Transverse colon (tissue), 4 donors: Measurements from ENCODE around the gene CRISPLD2.

ENCODE experiments used
- EP300 ChIP-seq: sonication (generic); formaldehyde crosslinking; IDR thresholded peaks from one replicate; pipeline ENCODE4 v1.6.1; 2017; ENCODE audit warnings: antibody characterized with exemption, low read depth
- POLR2A ChIP-seq: fragments of 450-650 bp; IDR thresholded peaks from one replicate; pipeline ENCODE4 v1.6.1; 2016; ENCODE audit warnings: antibody characterized with exemption, mild to moderate bottlenecking, moderate library complexity
- POLR2AphosphoS5 ChIP-seq, 3 donors: sonication (generic); formaldehyde crosslinking; IDR thresholded peaks; one replicate each; pipeline ENCODE4 v1.6.1; 2016; ENCODE audit warnings: antibody characterized with exemption in 3 of 3
- TF ChIP-seq, protein P1 (sequence below), 5 experiments: fragments of 200-600 bp in 3 of 5; fragments of 450-650 bp in 2 of 5; sonication (generic) in 3 of 5; IDR thresholded peaks; 1 replicate in 2 of 5; 2 replicates in 3 of 5; pipeline ENCODE4 v1.5.1; 2016 to 2017; ENCODE audit warnings: antibody characterized with exemption in 5 of 5, inconsistent platforms in 3 of 5, mild to moderate bottlenecking in 2 of 5, moderate library complexity in 1 of 5

DNA sequence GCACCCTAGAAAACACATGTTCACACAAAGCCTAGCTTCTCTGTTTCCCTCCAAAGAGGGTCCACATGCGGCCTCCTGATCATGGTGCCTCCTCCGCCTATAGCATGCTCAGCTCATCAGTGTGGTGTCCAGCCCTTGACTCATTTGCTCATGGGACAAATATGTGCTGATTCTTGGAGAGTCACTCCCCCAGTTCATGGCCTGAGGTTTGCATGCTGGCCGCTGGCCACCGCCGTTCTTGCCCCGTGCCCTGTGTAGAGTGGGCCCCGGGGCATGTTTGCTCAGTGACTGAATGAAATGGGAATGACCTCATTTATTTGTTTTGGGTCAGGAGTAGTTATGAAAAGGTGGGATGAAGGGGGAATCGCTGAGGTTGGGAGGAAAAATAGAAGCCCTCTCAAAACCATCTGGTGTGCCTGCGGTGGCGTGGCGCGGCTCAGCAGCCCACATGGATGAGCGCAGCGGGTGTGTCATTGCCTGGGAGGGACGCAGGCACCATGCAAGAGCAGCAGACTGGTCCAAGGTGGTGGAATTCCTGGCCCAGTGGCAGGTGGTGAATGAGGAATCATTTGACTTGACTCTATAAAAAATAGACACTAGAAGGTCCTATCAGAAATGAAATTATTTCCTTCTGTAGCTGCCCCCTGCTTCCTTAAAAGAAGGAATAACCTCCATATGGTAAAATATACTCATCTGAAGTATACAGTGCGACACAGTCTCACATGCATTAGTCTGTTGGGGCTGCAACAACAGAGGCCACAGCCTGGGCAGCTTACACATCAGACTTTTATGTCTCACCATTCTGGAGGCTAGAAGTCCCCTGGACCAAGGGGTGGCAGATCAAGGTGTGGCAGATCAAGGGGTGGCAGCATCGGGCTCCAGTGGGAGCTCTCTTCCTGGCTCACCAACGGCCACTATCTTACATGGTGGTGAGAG lies 31.7 kb downstream of the CRISPLD2 start:
- TF ChIP-seq, protein P1, sequence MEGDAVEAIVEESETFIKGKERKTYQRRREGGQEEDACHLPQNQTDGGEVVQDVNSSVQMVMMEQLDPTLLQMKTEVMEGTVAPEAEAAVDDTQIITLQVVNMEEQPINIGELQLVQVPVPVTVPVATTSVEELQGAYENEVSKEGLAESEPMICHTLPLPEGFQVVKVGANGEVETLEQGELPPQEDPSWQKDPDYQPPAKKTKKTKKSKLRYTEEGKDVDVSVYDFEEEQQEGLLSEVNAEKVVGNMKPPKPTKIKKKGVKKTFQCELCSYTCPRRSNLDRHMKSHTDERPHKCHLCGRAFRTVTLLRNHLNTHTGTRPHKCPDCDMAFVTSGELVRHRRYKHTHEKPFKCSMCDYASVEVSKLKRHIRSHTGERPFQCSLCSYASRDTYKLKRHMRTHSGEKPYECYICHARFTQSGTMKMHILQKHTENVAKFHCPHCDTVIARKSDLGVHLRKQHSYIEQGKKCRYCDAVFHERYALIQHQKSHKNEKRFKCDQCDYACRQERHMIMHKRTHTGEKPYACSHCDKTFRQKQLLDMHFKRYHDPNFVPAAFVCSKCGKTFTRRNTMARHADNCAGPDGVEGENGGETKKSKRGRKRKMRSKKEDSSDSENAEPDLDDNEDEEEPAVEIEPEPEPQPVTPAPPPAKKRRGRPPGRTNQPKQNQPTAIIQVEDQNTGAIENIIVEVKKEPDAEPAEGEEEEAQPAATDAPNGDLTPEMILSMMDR (IDR thresholded peaks at IDR 0.05): no peak
- TF ChIP-seq POLR2A (no peak), POLR2AphosphoS5 (IDR thresholded peaks at IDR 0.05) (peak in 1 of 3 donors; percentile 2), EP300 (no peak)
